Measurements from ENCODE around the gene SLC25A10.

DNA sequence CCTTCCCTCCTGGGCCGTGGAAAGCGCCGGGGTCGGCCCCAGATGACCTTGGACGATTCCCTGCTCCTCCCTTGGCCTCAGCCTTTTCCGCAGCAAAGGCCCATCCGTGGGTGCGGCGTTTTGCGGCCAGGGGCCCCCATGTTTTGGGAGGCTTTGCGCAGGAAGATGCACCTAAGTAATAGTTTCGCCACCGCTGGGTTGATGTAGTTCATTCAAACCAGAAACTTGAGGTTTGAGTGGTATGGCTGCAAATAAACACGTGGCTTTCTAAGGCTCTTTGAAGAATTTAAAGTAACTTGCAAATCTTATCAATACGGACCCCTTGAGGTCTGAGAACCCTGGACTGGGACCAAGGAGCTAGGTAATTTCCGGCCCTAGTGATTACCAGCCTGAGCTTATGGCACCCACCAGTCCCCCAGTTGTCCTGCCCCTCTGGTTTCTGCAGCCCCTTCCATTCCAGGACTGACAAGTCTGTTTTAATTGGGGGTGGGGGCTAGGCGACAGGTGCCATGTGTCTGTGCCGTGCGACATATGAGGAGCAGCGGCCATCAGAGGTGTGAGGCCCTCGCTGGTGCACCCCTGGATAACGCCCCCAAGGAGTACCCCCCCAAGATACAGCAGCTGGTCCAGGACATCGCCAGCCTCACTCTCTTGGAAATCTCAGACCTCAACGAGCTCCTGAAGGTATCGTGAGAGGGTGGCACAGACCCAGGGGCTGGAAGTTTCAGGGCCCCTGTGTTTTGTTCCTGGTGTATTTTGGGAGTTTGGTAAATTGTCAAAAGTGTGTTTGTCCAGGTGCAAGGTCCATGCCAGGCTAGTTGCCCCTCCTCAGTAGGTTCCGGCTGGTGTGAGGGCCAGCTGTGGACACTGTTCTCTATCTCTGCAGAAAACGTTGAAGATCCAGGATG, 8.1 kb upstream of the SLC25A10 start:
- TF ChIP-seq, protein P1, sequence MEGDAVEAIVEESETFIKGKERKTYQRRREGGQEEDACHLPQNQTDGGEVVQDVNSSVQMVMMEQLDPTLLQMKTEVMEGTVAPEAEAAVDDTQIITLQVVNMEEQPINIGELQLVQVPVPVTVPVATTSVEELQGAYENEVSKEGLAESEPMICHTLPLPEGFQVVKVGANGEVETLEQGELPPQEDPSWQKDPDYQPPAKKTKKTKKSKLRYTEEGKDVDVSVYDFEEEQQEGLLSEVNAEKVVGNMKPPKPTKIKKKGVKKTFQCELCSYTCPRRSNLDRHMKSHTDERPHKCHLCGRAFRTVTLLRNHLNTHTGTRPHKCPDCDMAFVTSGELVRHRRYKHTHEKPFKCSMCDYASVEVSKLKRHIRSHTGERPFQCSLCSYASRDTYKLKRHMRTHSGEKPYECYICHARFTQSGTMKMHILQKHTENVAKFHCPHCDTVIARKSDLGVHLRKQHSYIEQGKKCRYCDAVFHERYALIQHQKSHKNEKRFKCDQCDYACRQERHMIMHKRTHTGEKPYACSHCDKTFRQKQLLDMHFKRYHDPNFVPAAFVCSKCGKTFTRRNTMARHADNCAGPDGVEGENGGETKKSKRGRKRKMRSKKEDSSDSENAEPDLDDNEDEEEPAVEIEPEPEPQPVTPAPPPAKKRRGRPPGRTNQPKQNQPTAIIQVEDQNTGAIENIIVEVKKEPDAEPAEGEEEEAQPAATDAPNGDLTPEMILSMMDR (IDR thresholded peaks at IDR 0.05), result no peak
- TF ChIP-seq POLR2A (IDR thresholded peaks at IDR 0.05), result no peak
